MCF 10A (cell line): Measurements from ENCODE around the gene PCBD2. TPM values are rescaled to one million over a fixed set of nuclear protein-coding genes. Genes with fewer than 3 reads are reported as not detected.
"Not testable (repeated sequence)": the region's sequence is repeated elsewhere in the genome, so short reads cannot be mapped to it uniquely, and the experiment has no call there.

Experiments
- BruUV-seq: library from RNA; stranded (reverse); fragments of 400-500 nt; replicated peaks from 2 replicates; lab custom pipeline; 2021; lab: Mats Ljungman, UMichigan
- CTCF ChIA-PET: fragments of 300-600 bp; sonication (Branson Sonifier 250); formaldehyde crosslinking; extraction: SDS; loops from one replicate; lab custom pipeline; 2021; ENCODE audit warnings: antibody characterized with exemption, inconsistent platforms; lab: Yijun Ruan, JAX
- POLR2A ChIA-PET: fragments of 300-600, 350-650 bp; sonication (Branson Sonifier 250); formaldehyde crosslinking; extraction: SDS; loops from one replicate; lab custom pipeline; 2020; ENCODE audit warnings: antibody characterized with exemption, inconsistent platforms; lab: Yijun Ruan, JAX
- DNase-seq: peaks from one replicate; pipeline ENCODE4 v3.0.0-alpha.2; 2018; ENCODE audit not compliant: unreplicated experiment
- H3K27ac Mint-ChIP-seq: one replicate; pipeline ENCODE4 v1.8.0; 2022; ENCODE audit warnings: mild to moderate bottlenecking, low read depth, mixed read lengths; ENCODE audit not compliant: unreplicated experiment
- H3K27me3 Mint-ChIP-seq: one replicate; pipeline ENCODE4 v1.8.0; 2022; ENCODE audit warnings: mixed read lengths; ENCODE audit not compliant: insufficient read depth, unreplicated experiment
- H3K36me3 Mint-ChIP-seq: one replicate; pipeline ENCODE4 v1.8.0; 2022; ENCODE audit warnings: mild to moderate bottlenecking, moderate library complexity, mixed read lengths; ENCODE audit not compliant: insufficient read depth, unreplicated experiment
- H3K4me1 Mint-ChIP-seq: one replicate; pipeline ENCODE4 v1.8.0; 2022; ENCODE audit warnings: mixed read lengths; ENCODE audit not compliant: insufficient read depth, unreplicated experiment
- H3K4me3 Mint-ChIP-seq: one replicate; pipeline ENCODE4 v1.8.0; 2022; ENCODE audit warnings: mild to moderate bottlenecking, moderate library complexity, mixed read lengths; ENCODE audit not compliant: unreplicated experiment
- H3K9me3 Mint-ChIP-seq: one replicate; pipeline ENCODE4 v1.8.0; 2022; ENCODE audit warnings: mixed read lengths; ENCODE audit not compliant: unreplicated experiment
- intact Hi-C: fragments of 100-400 bp; cut with micrococcal nuclease; formaldehyde crosslinking; loops from 2 replicates; pipeline ENCODE4 v1.14.1; 2022
- total RNA-seq: library from RNA; stranded (reverse); gene quantifications from 2 replicates; pipeline ENCODE4 v1.2.3, GENCODE V29; 2022
- TF ChIP-seq, protein P1 (sequence below): fragments of 200-600 bp; IDR thresholded peaks from one replicate; pipeline ENCODE4 v1.8.0; 2022; ENCODE audit warnings: antibody characterized with exemption, mild to moderate bottlenecking; ENCODE audit not compliant: unreplicated experiment

Gene PCBD2
- total RNA-seq, 1 experiment from 2014 or later = 27.3 TPM

DNA sequence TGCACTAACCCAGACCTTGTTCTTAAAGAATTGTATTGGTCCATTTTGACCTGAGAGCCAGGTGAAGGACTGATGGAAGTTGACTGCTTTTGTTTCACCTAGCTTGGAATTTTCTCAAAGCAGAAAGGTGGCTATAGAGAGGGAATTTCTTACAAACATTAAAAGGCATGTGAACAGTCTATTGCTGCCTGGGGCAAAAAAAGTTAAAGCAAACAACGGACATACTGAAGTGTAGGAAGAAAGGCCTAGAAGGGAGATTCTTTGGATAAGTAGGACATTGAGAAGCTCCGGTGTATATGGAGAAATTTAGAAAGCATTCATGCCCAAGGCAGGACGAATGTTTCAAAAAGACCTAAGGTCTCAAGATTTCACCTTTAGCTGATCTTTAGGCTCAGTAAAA is 74.5 kb downstream of the PCBD2 start:
- ChIA-PET POLR2A (no interaction called here), CTCF (no interaction called here)
- BruUV-seq = no TSS peak
- intact Hi-C loops = no loop called here
- H3K9me3 Mint-ChIP-seq = peaks cover 54% of the 10 kb centered on the region
- DNase-seq = no peak
- peaks cover 7% of the 10 kb centered on the region for H3K36me3 Mint-ChIP-seq
- peaks cover 6% of the 10 kb centered on the region for H3K4me1 Mint-ChIP-seq
- no peak overlapping the region for H3K27ac Mint-ChIP-seq
- TF ChIP-seq, protein P1, sequence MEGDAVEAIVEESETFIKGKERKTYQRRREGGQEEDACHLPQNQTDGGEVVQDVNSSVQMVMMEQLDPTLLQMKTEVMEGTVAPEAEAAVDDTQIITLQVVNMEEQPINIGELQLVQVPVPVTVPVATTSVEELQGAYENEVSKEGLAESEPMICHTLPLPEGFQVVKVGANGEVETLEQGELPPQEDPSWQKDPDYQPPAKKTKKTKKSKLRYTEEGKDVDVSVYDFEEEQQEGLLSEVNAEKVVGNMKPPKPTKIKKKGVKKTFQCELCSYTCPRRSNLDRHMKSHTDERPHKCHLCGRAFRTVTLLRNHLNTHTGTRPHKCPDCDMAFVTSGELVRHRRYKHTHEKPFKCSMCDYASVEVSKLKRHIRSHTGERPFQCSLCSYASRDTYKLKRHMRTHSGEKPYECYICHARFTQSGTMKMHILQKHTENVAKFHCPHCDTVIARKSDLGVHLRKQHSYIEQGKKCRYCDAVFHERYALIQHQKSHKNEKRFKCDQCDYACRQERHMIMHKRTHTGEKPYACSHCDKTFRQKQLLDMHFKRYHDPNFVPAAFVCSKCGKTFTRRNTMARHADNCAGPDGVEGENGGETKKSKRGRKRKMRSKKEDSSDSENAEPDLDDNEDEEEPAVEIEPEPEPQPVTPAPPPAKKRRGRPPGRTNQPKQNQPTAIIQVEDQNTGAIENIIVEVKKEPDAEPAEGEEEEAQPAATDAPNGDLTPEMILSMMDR = no peak
- H3K27me3 Mint-ChIP-seq = no peaks in the 10 kb centered on the region
- H3K4me3 Mint-ChIP-seq = no peak overlapping the region

DNA sequence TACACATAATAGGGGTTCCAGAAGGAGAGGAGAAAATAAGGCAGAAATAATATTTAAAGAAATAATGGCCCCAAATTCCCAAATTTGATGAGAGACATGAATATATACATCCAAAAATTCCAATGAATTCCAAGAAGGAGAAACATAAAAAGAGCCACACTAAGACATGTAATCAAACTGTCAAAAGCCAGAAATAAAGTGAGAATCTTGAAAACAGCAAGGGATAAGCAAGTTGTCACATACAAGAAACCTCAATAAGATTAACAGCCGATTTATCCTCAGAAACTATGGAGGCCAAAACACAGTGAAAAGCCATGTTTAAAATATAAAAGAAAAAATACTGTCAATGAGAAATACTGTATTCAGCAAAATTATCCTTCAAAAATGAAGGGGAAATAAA is 77.3 kb downstream of the PCBD2 start:
- DNase-seq = no peak
- peaks cover 50% of the 10 kb centered on the region for H3K9me3 Mint-ChIP-seq
- no peaks in the 10 kb centered on the region for H3K4me1 Mint-ChIP-seq
- POLR2A ChIA-PET = interaction anchor here (1.5 kb wide), 1 partner anchor 51 kb away, joined by 4 read pairs; no protein-coding TSS in a partner anchor
- intact Hi-C loops = no loop called here
- no TSS peak for BruUV-seq
- H3K36me3 Mint-ChIP-seq = peaks cover 7% of the 10 kb centered on the region
- H3K4me3 Mint-ChIP-seq = no peak overlapping the region
- TF ChIP-seq, protein P1 = no peak
- H3K27me3 Mint-ChIP-seq = peaks cover 5% of the 10 kb centered on the region
- CTCF ChIA-PET = interaction anchor here (0.7 kb wide), 1 partner anchor 391 kb away, joined by 4 read pairs; no protein-coding TSS in a partner anchor
- no peak overlapping the region for H3K27ac Mint-ChIP-seq

DNA sequence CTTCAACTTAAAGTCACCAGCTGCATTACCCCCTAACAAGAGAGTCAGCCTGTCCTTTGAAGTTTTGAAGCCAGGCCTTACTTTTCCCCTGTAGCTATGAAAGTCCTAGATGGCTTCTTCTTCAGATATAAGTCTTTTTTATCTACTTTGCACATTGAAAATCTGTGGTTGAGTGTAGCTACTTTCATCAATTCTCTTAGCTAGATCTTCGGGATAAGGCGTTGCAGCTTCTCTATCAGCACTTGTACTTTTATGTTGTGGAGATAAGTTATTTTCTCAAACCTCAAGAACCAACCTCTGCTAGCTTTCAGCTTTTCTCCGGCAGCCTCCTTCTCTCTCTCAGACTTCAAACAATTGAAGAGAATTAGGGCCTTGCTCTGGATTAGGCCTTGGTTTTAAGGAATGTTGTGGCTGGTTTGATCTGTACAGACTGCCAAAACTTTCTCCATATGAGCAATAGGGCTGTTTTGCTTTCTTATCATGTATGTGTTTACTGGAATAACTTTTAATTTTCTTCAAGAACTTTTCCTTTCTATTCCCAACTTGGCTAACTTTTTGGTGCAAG is 84.4 kb downstream of the PCBD2 start:
- Mint-ChIP-seq H3K9me3 (peaks cover 1% of the 10 kb centered on the region), H3K4me1 (no peaks in the 10 kb centered on the region), H3K27me3 (peaks cover 8% of the 10 kb centered on the region), H3K36me3 (no peaks in the 10 kb centered on the region), H3K4me3 (no peak overlapping the region), H3K27ac (no peak overlapping the region)
- no peak for DNase-seq
- BruUV-seq = no TSS peak
- intact Hi-C loops = no loop called here
- TF ChIP-seq, protein P1 = no peak
- CTCF ChIA-PET = interaction anchor here (0.7 to 1.3 kb wide), 2 partner anchors 84 to 202 kb away, joined by 3 to 5 read pairs; partner anchors contain the start of gene PCBD2
- POLR2A ChIA-PET = no interaction called here

DNA sequence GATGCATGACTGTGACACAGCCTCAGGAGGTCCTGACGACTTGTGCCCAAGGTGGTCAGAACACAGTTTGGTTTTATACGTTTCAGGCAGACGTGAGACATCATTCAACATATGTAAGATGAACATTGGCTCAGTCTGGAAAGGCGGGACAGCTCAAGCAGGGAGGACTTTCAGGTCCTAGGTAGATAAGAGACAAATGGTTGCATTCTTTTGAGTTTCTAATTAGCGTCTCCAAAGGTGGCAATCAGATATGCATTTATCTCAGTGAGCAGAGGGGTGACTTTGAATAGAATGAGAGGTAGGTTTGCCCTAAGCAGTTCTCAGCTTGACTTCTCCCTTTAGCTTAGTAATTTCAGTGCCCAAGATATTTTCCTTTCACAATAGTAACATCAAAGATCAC is 85.3 kb downstream of the PCBD2 start:
- H3K27ac Mint-ChIP-seq, H3K4me1 Mint-ChIP-seq, BruUV-seq, H3K36me3 Mint-ChIP-seq, POLR2A ChIA-PET, DNase-seq, H3K4me3 Mint-ChIP-seq, intact Hi-C loops, H3K9me3 Mint-ChIP-seq, H3K27me3 Mint-ChIP-seq: not testable (repeated sequence)
- CTCF ChIA-PET = interaction anchor here (1.3 kb wide), 1 partner anchor 85 kb away, joined by 3 read pairs; the partner anchor contains the start of gene PCBD2
